A549 (cell line): ENCODE data around the gene METTL17. TPM values are rescaled to one million over a fixed set of nuclear protein-coding genes. Genes with fewer than 3 reads are reported as not detected.

Experiments
- ATAC-seq, 2 experiments: fragments of 200-7000 bp in 1 of 2; fragments of >200 bp in 1 of 2; cut with Nextera tagmentation in 1 of 2; cut with Tn5 transposase in 1 of 2; 3 replicates each; pipeline versions ENCODE4 v1.8.0 to v1.9.1; 2018 to 2020; ENCODE audit warnings: mild to moderate bottlenecking in 1 of 2, moderate library complexity in 1 of 2
- CTCF ChIA-PET: fragments of 300-600 bp; sonication (Branson Sonifier 250); formaldehyde crosslinking; extraction: SDS; loops from one replicate; lab custom pipeline; 2021; ENCODE audit warnings: antibody characterized with exemption, inconsistent platforms; lab: Yijun Ruan, JAX
- POLR2A ChIA-PET: fragments of 350-600 bp; formaldehyde crosslinking; extraction: SDS; loops from one replicate; lab custom pipeline; 2021; ENCODE audit warnings: antibody characterized with exemption, inconsistent platforms; lab: Yijun Ruan, JAX
- DNase-seq, 2 experiments: peaks; one replicate each; pipeline versions ENCODE4 v3.0.0 to v3.0.0-alpha.2; 2011 to 2016; ENCODE audit warnings: low read depth in 1 of 2, low spot score in 1 of 2
- FAIRE-seq: peaks from 2 replicates; lab custom pipeline; 2011; peaks lifted over from hg19 to GRCh38; lab: Jason Lieb, UNC
- H3K27ac ChIP-seq, 2 experiments: fragments of >200 bp; sonication (Bioruptor Twin); formaldehyde crosslinking; 3 replicates each; pipeline ENCODE4 v1.5.1; 2016 to 2017
- H3K4me1 ChIP-seq: fragments of >200 bp; sonication (Bioruptor Twin); formaldehyde crosslinking; 3 replicates; pipeline ENCODE4 v1.6.1; 2016
- H3K4me2 ChIP-seq: fragments of >200 bp; sonication (Bioruptor Twin); formaldehyde crosslinking; 3 replicates; pipeline ENCODE4 v1.6.1; 2016
- H3K4me3 ChIP-seq: fragments of >200 bp; sonication (Bioruptor Twin); formaldehyde crosslinking; 3 replicates; pipeline ENCODE4 v1.5.1; 2016
- H3K9me3 ChIP-seq: fragments of >200 bp; sonication (Bioruptor Twin); formaldehyde crosslinking; 3 replicates; pipeline ENCODE4 v1.6.1; 2016
- BHLHE40 ChIP-seq: IDR thresholded peaks from 2 replicates; pipeline ENCODE4 v1.6.1; 2012; ENCODE audit warnings: low read depth, low read length, inconsistent platforms
- CBX8 ChIP-seq: fragments of 200-600 bp; sonication (generic); IDR thresholded peaks from 2 replicates; pipeline ENCODE4 v1.6.1; 2016
- CHD4 ChIP-seq: fragments of 200-600 bp; sonication (generic); IDR thresholded peaks from 2 replicates; pipeline ENCODE4 v1.6.1; 2016; ENCODE audit warnings: antibody characterized with exemption, mild to moderate bottlenecking, borderline replicate concordance
- CTCF ChIP-seq: fragments of >200 bp; sonication (Bioruptor Twin); formaldehyde crosslinking; IDR thresholded peaks from 3 replicates; pipeline ENCODE4 v1.5.1; 2016
- EHF ChIP-seq: fragments of 250-450 bp; sonication (Bioruptor Pico); IDR thresholded peaks from 2 replicates; pipeline ENCODE4 v1.5.0; 2020; ENCODE audit warnings: mild to moderate bottlenecking
- ELK1 ChIP-seq: fragments of 150-350 bp; IDR thresholded peaks from 2 replicates; pipeline ENCODE4 v1.6.1; 2014; ENCODE audit warnings: low read depth, mild to moderate bottlenecking, low read length
- HDAC2 ChIP-seq: fragments of 200-600 bp; sonication (generic); IDR thresholded peaks from 2 replicates; pipeline ENCODE4 v1.6.1; 2016
- HOXB5 ChIP-seq: fragments of 250-450 bp; sonication (Bioruptor Pico); IDR thresholded peaks from 2 replicates; pipeline ENCODE4 v1.5.0; 2020; ENCODE audit warnings: mild to moderate bottlenecking, moderate library complexity
- MAFK ChIP-seq: fragments of 450-650 bp; IDR thresholded peaks from 2 replicates; pipeline ENCODE4 v1.6.1; 2014; ENCODE audit not compliant: partially characterized antibody
- MAX ChIP-seq: IDR thresholded peaks from 2 replicates; pipeline ENCODE4 v1.6.1; 2012
- RAD21 ChIP-seq, 2 experiments: fragments of >200 bp in 1 of 2; sonication (Bioruptor Twin) in 1 of 2; formaldehyde crosslinking in 1 of 2; IDR thresholded peaks in 1 of 2; conservative IDR thresholded peaks in 1 of 2; 2 replicates in 1 of 2; 3 replicates in 1 of 2; pipeline ENCODE4 v1.6.1; 2012 to 2018; ENCODE audit warnings: inconsistent platforms in 1 of 2
- RCOR1 ChIP-seq: fragments of 150-350 bp; IDR thresholded peaks from 2 replicates; pipeline ENCODE4 v1.6.1; 2014; ENCODE audit warnings: antibody characterized with exemption, low read length, low read depth
- SMC3 ChIP-seq: fragments of >200 bp; sonication (Bioruptor Twin); formaldehyde crosslinking; IDR thresholded peaks from 3 replicates; pipeline ENCODE4 v1.6.1; 2018; ENCODE audit warnings: inconsistent platforms
- TP53 ChIP-seq: fragments of 250-450 bp; sonication (Bioruptor Pico); IDR thresholded peaks from 2 replicates; pipeline ENCODE4 v1.5.0; 2021; ENCODE audit warnings: mild to moderate bottlenecking, moderate library complexity
- USF2 ChIP-seq: fragments of 450-650 bp; IDR thresholded peaks from 2 replicates; pipeline ENCODE4 v1.6.1; 2014; ENCODE audit warnings: antibody characterized with exemption
- ZC3H11A ChIP-seq: fragments of 450-650 bp; IDR thresholded peaks from 2 replicates; pipeline ENCODE4 v1.6.1; 2014; ENCODE audit warnings: antibody characterized with exemption, mild to moderate bottlenecking
- WGBS: methylation state at CpG from one replicate; pipeline ENCODE4 v1.1.6; 2017; ENCODE audit errors: missing lambda C conversion rate; 5-methylcytosine and 5-hydroxymethylcytosine counted together
- polyA plus RNA-seq, 4 experiments: library from polyadenylated mRNA; depleted of rRNA in 3 of 4; stranded (reverse); fragments of >200 nt; fragmentation: RNase III in 1 of 4; extraction: RNeasy Plus Mini Kit Qiagen cat#74134 plus additional on column Dnase treatment in 1 of 4; gene quantifications; 2 replicates in 3 of 4; 3 replicates in 1 of 4; pipeline ENCODE4 v1.2.3, GENCODE V29; 2011 to 2017

METTL17 gene
- polyA plus RNA-seq, 2 of the 4 experiments (the other 2 are of a cell fraction), result 81.4 to 116 TPM

DNA sequence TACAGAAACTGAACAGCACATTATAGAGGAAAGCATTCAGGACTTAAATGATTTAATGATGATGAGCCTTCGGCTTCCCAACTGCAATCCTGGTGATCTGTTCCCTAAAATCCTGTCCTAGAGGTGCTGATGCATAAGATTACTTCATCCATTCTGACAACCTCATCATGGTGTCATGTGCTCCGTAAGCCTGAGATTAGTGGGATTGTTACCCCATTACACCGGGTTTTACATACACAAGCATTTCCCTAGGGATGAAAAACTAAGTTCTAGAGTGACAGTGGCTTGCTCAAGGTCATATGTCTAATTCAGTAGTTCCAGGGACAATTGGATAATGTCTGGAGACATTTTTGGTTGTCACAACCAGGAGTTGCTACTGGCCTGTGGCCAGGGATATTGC, 47.4 kb downstream of the METTL17 start:
- WGBS, result 22% methylated on average over 3 of the region's 3 CpGs
- H3K27ac ChIP-seq, result no peak overlapping the region
- DNase-seq, result no peak
- ChIA-PET POLR2A (no interaction called here), CTCF (interaction anchor here (1.1 to 12.5 kb wide), 3 partner anchors 21 to 163 kb away, joined by 3 to 210 read pairs (median 16); no protein-coding TSS in a partner anchor)
- no peaks in the 10 kb centered on the region for H3K4me1 ChIP-seq
- H3K9me3 ChIP-seq, result no peaks in the 10 kb centered on the region
- ATAC-seq, result no peak
- no peak for FAIRE-seq
- no peak overlapping the region for H3K4me3 ChIP-seq
- no peak for TF ChIP-seq SMC3
- H3K4me2 ChIP-seq, result no peak overlapping the region

- Histone ChIP-seq H3K4me2 (no peak overlapping the region), H3K9me3 (no peaks in the 10 kb centered on the region), H3K4me3 (no peak overlapping the region), H3K27ac (no peak overlapping the region), H3K4me1 (no peaks in the 10 kb centered on the region)
- FAIRE-seq, result no peak
- DNase-seq, result no peak
- ChIA-PET CTCF (interaction anchor here (0.8 to 7.3 kb wide), 21 partner anchors 7 to 347 kb away, joined by 3 to 323 read pairs (median 10); partner anchors contain the start of genes ARHGEF40 and NDRG2), POLR2A (no interaction called here)
- no peak for ATAC-seq
- no peak for TF ChIP-seq MAFK
- TF ChIP-seq CBX8, result no peak
- no peak for TF ChIP-seq USF2
- no peak for TF ChIP-seq CHD4
- no peak for TF ChIP-seq EHF (CRISPR knock-in tag)
- no peak for TF ChIP-seq MAX
- TF ChIP-seq TP53 (CRISPR knock-in tag), result no peak
- TF ChIP-seq RCOR1, result no peak
- no peak for TF ChIP-seq HOXB5
- TF ChIP-seq HDAC2, result no peak
- no peak for TF ChIP-seq ZC3H11A
- 68% methylated on average over 10 of the region's 10 CpGs for WGBS
These were observed 49.0 kb downstream of the METTL17 start for GRCh38 chr14:21038441-21039422.

DNA sequence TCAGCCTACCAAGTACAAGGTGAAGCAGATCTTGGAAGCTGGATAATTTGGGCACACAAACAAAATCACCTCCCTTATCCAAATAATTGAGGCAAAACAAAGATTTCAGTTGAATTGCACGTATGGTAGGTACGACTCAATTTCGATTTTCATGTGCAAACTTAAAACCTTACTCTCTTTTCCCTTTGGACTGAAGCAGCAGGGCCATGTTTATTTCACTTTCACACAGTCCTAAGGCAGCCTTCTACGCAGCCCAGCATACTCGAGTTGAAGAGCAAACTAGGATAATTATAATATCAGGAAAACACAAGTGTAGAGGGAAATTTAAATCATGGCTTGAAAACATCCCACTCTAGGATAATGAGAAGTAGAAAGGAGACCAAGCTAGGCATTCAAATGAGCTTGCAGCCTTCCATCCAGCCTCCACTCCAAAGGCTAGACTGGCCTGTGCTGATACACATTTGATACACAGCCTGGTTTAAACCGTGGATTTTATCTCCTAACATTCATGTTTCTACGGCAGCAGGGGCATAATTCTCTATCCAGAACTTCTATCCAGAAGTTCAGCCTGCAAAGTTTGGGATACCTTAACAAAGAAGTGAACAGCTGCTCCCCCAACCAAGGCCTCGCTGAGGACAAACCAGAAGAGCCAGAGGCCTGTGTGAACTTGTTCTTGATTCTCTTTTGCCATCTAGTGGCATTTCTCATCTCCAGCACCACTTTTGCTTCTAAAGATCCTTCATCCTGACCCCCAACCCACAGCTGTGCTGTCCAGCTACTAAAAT, 50.0 kb downstream of the METTL17 start:
- peak; percentile 63 to 66 for DNase-seq
- Histone ChIP-seq H3K9me3 (no peaks in the 10 kb centered on the region), H3K4me3 (no peak overlapping the region), H3K27ac (no peak overlapping the region), H3K4me2 (no peak overlapping the region), H3K4me1 (no peaks in the 10 kb centered on the region)
- WGBS, result 52% methylated on average over 8 of the region's 8 CpGs
- ChIA-PET POLR2A (interaction anchor here (1.4 kb wide), 1 partner anchor 25 kb away, joined by 5 read pairs; no protein-coding TSS in a partner anchor), CTCF (interaction anchor here (0.6 to 7.3 kb wide), 49 partner anchors 8 to 1113 kb away, joined by 3 to 323 read pairs (median 5); partner anchors contain the start of genes ARHGEF40, NDRG2, RNASE8 and TPPP2)
- no peak for FAIRE-seq
- ATAC-seq, result peak; percentile 85 to 94
- TF ChIP-seq RAD21 (conservative IDR thresholded peaks at IDR 0.05 in 1 of 2, IDR thresholded peaks at IDR 0.05 in 1 of 2), result peak; percentile 81 to 82
- TF ChIP-seq CTCF, result peak; percentile 71
- no peak for TF ChIP-seq MAX
- no peak for TF ChIP-seq BHLHE40
- no peak for TF ChIP-seq ELK1
- TF ChIP-seq SMC3, result peak; percentile 72
